ENCODE data around the gene LRRC8A. TPM values are rescaled to one million over a fixed set of nuclear protein-coding genes. Genes with fewer than 3 reads are reported as not detected.

LRRC8A gene
- total and polyA plus RNA-seq, 2 of the 4 experiments (the other 2 are of a cell fraction): 42.8 to 60.9 TPM

DNA sequence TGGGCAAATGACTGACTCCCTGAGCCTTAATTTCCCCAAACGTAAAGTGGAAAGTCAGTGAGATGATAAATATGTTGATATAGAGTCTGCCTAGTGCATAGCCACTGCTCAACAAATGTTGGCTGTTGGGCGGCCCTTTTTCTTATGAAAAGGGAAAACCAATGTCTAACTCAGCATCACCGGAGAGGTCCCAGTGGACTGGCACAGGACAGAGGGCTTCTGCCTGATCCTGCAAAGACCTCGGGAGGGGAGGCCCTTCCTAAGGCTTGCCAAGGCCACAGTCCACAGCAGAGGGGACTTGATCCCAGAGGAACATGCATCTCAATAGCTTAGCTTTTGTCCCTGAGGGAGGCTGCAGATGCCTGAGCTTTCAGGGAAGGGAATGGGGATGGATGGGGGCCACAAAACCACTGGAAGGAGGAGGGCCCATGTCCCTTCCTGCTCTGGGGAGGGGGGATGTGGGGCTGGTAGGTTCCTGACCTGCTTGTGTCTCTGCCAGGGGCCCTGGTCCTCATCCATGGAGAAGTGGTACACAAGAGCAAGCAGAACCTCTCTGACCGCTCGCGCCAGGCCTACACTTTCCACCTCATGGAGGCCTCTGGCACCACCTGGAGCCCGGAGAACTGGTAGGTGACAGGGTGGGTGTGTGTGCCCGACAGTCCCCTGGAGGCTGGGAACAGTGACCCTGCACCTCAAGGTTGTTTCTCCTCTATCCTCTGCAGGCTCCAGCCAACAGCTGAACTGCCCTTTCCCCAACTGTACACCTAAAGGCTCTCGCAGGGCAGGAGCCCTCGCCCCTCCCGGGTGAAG, 59.2 kb downstream of the LRRC8A start:
- dilution Hi-C loops (cut with HindIII; ENCODE audit: low sequenced_read_pairs, unreplicated experiment) (no loop called here), intact Hi-C loops (cut with micrococcal nuclease) (no loop called here), in situ Hi-C loops (cut with MboI; ENCODE audit: low sequenced_read_pairs) (no loop called here)
- H4K5ac ChIP-seq (ENCODE audit: low read depth, low read length): no peak overlapping the region
- no peak overlapping the region for H3K18ac ChIP-seq (ENCODE audit: low read depth, low read length)
- no peak overlapping the region for H2BK5ac ChIP-seq (ENCODE audit: low read depth, low read length, poor library complexity, severe bottlenecking)
- DNase-seq (no peak), ATAC-seq (ENCODE audit: low read depth) (no peak)
- H2AK9ac ChIP-seq (replicated peaks; ENCODE audit: low read depth, low read length, poor library complexity): no peak overlapping the region
- H3K4me3 ChIP-seq (ENCODE audit: insufficient read depth, low read depth, low read length): no peak overlapping the region
- no peaks in the 10 kb centered on the region for H3K4me1 ChIP-seq (ENCODE audit: control insufficient read depth, insufficient read depth, low read length)
- H2BK15ac ChIP-seq (ENCODE audit: low read depth, low read length): no peak overlapping the region
- H3K4ac ChIP-seq (ENCODE audit: low read depth, low read length): no peak overlapping the region
- H3K9me1 ChIP-seq (ENCODE audit: insufficient read depth, low read length): peaks cover 8% of the 10 kb centered on the region
- no peaks in the 10 kb centered on the region for H3K9me3 ChIP-seq (ENCODE audit: control insufficient read depth, insufficient read depth, low read length)
- no peak overlapping the region for H4K8ac ChIP-seq (ENCODE audit: low read depth in 2 of 2, low read length in 2 of 2)
- TF ChIP-seq MAFK (IDR thresholded peaks at IDR 0.05; ENCODE audit: low read depth, low read length): no peak
- TF ChIP-seq NFE2L2 (IDR thresholded peaks at IDR 0.05; ENCODE audit: low read depth, low read length): no peak
- no peak for TF ChIP-seq POLR2A (IDR thresholded peaks at IDR 0.05; ENCODE audit: low read depth, low read length)
- TF ChIP-seq, protein P1, sequence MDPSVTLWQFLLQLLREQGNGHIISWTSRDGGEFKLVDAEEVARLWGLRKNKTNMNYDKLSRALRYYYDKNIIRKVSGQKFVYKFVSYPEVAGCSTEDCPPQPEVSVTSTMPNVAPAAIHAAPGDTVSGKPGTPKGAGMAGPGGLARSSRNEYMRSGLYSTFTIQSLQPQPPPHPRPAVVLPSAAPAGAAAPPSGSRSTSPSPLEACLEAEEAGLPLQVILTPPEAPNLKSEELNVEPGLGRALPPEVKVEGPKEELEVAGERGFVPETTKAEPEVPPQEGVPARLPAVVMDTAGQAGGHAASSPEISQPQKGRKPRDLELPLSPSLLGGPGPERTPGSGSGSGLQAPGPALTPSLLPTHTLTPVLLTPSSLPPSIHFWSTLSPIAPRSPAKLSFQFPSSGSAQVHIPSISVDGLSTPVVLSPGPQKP (IDR thresholded peaks at IDR 0.05; ENCODE audit: borderline replicate concordance, low read depth, low read length): no peak
- no peak for TF ChIP-seq MAZ (IDR thresholded peaks at IDR 0.05; ENCODE audit: borderline replicate concordance, low read depth, low read length)
- TF ChIP-seq CHD1 (IDR thresholded peaks at IDR 0.05; ENCODE audit: low read depth, low read length): no peak
- no peak for TF ChIP-seq RAD21 (IDR thresholded peaks at IDR 0.05; ENCODE audit: low read length)
- no peak overlapping the region for H3K56ac ChIP-seq (ENCODE audit: extremely low read depth, insufficient read depth, low read length)
- no peak overlapping the region for H2AK5ac ChIP-seq (ENCODE audit: low read depth, low read length)
- WGBS, 2 experiments (ENCODE audit: extremely low coverage in 2 of 2, insufficient read length in 1 of 2): 60% methylated on average over 2 of the region's 12 CpGs; no CpG with 5 or more reads in 1 of the 2 experiments
- peaks cover 10 to 15% of the 10 kb centered on the region in 2 experiments for H3K79me1 ChIP-seq (ENCODE audit: low read depth in 1 of 2, low read length in 2 of 2)
- CTCF ChIA-PET: no interaction called here
- H3K36me3 ChIP-seq (ENCODE audit: control insufficient read depth, insufficient read depth, low read length): peaks cover 9% of the 10 kb centered on the region
- H4K91ac ChIP-seq (ENCODE audit: insufficient read depth, low read depth, low read length): no peak overlapping the region
- no peak overlapping the region for H3K9ac ChIP-seq (ENCODE audit: low read depth, low read length)
- BruUV-seq (replicated peaks): no TSS peak
- H2AFZ ChIP-seq (replicated peaks; ENCODE audit: low read length, poor library complexity): no peak overlapping the region
- no peak overlapping the region for H2BK120ac ChIP-seq (ENCODE audit: low read depth, low read length)
- H3K27me3 ChIP-seq (ENCODE audit: control insufficient read depth, insufficient read depth, low read length): no peaks in the 10 kb centered on the region
- H3K14ac ChIP-seq (replicated peaks; ENCODE audit: low read depth, low read length): no peak overlapping the region
- no peak overlapping the region for H3K4me2 ChIP-seq (ENCODE audit: low read depth, low read length)
- peaks cover 2% of the 10 kb centered on the region; the same call in 1 of the 2 replicates for H4K20me1 ChIP-seq (ENCODE audit: insufficient read depth, low read length)
- no peak overlapping the region for H2BK20ac ChIP-seq (ENCODE audit: low read depth, low read length)
- no peak overlapping the region for H3K23ac ChIP-seq (ENCODE audit: low read depth, low read length)
- no peak overlapping the region for H3K27ac ChIP-seq (ENCODE audit: insufficient read depth, low read length)
- POLR2A ChIA-PET (ENCODE audit: unreplicated experiment): no interaction called here
